Stimulated activated CD4-positive, alpha-beta T cell treated with anti-CD3 and anti-CD28 coated beads, Interleukin-1b, Interleukin-23, amount 100 ng/mL, for 48 hours (primary cell): Measurements from ENCODE around the gene BCL2L2.

Source experiments
- DNase-seq: peaks from one replicate; pipeline ENCODE4 v3.0.0-alpha.2; 2020

The BCL2L2 gene

GRCh38 chr14:23358553-23359166 is 52.0 kb downstream of the BCL2L2 start:
- no peak for DNase-seq

DNA sequence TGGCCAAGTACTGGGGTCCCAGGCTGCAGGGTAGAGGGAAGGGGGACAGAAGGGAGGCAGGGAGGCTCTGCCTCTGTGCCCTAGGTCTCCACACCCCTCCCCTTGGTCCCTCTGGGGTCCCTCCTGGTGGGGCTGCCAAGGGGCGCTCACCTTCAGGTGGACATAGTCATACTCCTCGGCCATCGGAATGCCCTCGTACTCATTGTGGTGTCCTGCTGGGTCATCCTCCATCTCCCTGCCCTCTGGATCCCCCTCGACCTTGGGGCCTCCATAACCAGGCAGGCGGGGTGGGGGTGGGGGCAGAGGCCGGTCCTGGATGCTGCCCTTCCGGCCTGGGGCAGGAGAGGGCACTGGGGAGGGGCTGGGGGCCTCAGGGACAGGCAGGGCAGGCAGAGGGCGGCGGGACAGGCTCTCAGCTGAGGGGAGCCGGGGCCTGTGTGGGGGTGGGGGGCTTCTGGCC is 52.6 kb downstream of the BCL2L2 start:
- no peak for DNase-seq

DNA sequence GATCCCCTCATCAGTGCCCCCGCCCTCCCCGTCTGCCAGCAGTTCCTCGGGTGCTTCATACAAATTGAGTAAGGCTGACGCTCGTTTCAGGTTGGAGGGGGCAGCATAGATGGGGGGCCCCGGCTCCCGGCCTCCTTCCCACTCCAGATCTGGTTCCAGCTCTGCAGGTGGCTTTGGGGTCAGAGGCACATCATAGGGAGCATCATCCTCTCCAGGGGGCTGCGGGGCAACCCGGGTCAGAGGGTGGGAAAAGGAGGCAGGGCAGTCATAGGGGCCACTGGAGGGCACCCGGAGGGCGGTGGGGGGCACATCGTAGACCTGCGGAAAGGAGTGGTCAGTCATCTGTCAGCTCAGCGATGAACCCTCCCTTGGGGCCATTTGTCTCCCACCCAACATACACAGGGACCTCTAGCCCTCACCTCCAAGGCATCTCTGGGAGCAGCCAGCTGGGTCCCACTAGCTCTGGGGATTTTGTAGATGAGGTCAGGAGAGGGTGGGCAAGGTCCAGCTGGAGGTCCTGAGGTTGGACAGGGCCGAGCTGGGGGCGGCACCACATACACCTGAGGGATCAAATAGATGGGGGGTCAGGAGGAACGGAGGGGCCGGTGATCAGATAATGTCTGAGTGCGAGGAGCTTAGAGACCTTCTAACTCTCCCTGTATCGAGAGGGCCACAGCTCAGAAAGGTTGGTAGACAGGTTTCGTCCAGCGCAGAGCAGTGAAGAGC is 53.3 kb downstream of the BCL2L2 start:
- no peak for DNase-seq

DNA sequence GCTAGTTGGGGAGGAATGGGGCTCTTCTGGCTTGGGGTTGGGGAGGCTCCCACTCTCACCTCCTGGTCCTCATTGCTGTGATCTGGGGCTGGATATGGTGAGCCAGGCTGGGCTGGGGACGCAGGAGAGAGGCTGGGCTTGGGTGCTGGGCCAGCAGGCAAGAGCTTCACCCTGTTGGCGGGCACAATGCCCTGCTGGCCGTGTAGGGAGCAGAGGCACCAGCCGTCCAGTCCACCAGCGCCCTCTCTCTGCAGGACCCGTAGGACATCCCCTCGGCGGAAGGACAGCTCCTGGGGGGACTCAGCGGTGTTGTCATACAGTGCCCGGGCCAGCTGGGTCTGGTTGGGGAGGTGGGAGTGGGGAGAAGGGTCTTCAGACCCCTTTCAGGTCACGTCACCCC is 53.9 kb downstream of the BCL2L2 start:
- no peak for DNase-seq

- DNase-seq, result no peak
These were observed 54.7 kb downstream of the BCL2L2 start for GRCh38 chr14:23361320-23361719.
